Neural cell (in vitro differentiated cells): ENCODE data around the gene CCT8L2.
"Not testable (repeated sequence)": the region's sequence is repeated elsewhere in the genome, so short reads cannot be mapped to it uniquely, and the experiment has no call there.

Experiments
- CTCF ChIP-seq: fragments of 450-650 bp; IDR thresholded peaks from 2 replicates; pipeline ENCODE4 v1.5.1; 2014; ENCODE audit warnings: antibody characterized with exemption, mild to moderate bottlenecking, moderate library complexity; ENCODE audit not compliant: poor library complexity, severe bottlenecking
- EP300 ChIP-seq: fragments of 450-650 bp; conservative IDR thresholded peaks from 2 replicates; pipeline ENCODE4 v1.6.1; 2014; ENCODE audit warnings: antibody characterized with exemption, mild to moderate bottlenecking, moderate library complexity; ENCODE audit not compliant: poor library complexity, severe bottlenecking
- EZH2 ChIP-seq: fragments of 200-600, 300-800 bp; shearing (Covaris generic), sonication (generic); IDR thresholded peaks from 2 replicates; pipeline ENCODE4 v1.6.1; 2014; ENCODE audit warnings: antibody characterized with exemption, low read length, borderline replicate concordance, mild to moderate bottlenecking; ENCODE audit not compliant: insufficient read depth, poor library complexity, severe bottlenecking
- MXI1 ChIP-seq: fragments of 450-650 bp; conservative IDR thresholded peaks from 2 replicates; pipeline ENCODE4 v1.6.1; 2014; ENCODE audit warnings: antibody characterized with exemption, mild to moderate bottlenecking; ENCODE audit not compliant: poor library complexity, severe bottlenecking
- POLR2AphosphoS5 ChIP-seq: IDR thresholded peaks from 2 replicates; pipeline ENCODE4 v1.6.1; 2012
- RAD21 ChIP-seq: fragments of 450-650 bp; conservative IDR thresholded peaks from 2 replicates; pipeline ENCODE4 v1.6.1; 2014; ENCODE audit warnings: antibody characterized with exemption, mild to moderate bottlenecking, moderate library complexity
- SMC3 ChIP-seq: fragments of 450-650 bp; conservative IDR thresholded peaks from 2 replicates; pipeline ENCODE4 v1.6.1; 2014; ENCODE audit warnings: antibody characterized with exemption, mild to moderate bottlenecking, moderate library complexity; ENCODE audit not compliant: poor library complexity
- TAF1 ChIP-seq: IDR thresholded peaks from 2 replicates; pipeline ENCODE4 v1.6.1; 2012; ENCODE audit warnings: low read depth
- TF ChIP-seq, protein P1 (sequence below): IDR thresholded peaks from 2 replicates; pipeline ENCODE4 v1.6.1; 2012; ENCODE audit warnings: borderline replicate concordance

DNA sequence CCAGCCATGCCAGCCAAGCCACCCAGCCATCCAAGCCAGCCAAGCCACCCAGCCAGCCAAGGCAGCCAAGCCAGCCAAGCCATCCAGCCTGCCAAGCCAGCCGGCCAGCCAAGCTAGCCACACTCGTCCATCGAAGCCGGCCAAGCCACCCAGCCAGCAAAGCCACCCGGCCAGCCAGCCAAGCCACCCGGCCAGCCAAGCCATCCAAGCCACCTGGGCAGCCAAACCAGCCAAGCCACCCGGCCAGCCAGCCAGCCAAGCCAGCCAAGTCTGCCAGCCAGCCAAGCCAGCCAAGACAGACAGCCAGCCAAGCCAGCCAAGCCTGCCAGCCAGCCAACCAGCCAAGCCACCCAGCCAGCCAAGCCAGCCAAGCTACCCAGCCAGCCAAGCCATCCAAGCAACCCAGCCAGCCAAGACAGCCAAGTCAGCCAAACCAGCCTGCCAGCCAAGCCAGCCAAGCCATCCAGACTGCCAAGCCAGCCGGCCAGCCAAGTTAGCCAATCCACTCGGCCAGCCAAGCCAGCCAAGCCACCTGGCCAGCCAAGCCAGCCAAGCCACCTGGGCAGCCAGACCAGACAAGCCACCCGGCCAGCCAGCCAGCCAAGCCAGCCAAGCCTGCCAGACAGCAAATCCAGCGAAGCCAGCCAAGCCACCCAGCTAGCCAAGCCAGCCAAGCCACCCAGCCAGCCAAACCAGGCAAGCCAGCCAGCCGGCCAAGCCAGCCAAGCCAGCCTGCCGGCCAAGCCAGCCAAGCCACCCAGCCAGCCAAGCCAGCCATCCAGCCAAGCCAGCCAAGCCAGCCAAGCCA is 24.8 kb downstream of the CCT8L2 start:
- TF ChIP-seq, protein P1, sequence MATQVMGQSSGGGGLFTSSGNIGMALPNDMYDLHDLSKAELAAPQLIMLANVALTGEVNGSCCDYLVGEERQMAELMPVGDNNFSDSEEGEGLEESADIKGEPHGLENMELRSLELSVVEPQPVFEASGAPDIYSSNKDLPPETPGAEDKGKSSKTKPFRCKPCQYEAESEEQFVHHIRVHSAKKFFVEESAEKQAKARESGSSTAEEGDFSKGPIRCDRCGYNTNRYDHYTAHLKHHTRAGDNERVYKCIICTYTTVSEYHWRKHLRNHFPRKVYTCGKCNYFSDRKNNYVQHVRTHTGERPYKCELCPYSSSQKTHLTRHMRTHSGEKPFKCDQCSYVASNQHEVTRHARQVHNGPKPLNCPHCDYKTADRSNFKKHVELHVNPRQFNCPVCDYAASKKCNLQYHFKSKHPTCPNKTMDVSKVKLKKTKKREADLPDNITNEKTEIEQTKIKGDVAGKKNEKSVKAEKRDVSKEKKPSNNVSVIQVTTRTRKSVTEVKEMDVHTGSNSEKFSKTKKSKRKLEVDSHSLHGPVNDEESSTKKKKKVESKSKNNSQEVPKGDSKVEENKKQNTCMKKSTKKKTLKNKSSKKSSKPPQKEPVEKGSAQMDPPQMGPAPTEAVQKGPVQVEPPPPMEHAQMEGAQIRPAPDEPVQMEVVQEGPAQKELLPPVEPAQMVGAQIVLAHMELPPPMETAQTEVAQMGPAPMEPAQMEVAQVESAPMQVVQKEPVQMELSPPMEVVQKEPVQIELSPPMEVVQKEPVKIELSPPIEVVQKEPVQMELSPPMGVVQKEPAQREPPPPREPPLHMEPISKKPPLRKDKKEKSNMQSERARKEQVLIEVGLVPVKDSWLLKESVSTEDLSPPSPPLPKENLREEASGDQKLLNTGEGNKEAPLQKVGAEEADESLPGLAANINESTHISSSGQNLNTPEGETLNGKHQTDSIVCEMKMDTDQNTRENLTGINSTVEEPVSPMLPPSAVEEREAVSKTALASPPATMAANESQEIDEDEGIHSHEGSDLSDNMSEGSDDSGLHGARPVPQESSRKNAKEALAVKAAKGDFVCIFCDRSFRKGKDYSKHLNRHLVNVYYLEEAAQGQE = not testable (repeated sequence)
- not testable (repeated sequence) for TF ChIP-seq CTCF, EZH2, RAD21, POLR2AphosphoS5, TAF1, MXI1, SMC3, EP300
